K562 (cell line): Measurements from ENCODE around the gene SEMA3C. TPM values are rescaled to one million over a fixed set of nuclear protein-coding genes. Genes with fewer than 3 reads are reported as not detected.

Experiments
- ATAC-seq: fragments of 200-7000 bp; cut with Tn5 transposase; 3 replicates; pipeline ENCODE4 v1.9.1; 2020; ENCODE audit warnings: moderate library complexity
- BruUV-seq: library from RNA; stranded (reverse); fragments of 400-500 nt; replicated peaks from 2 replicates; lab custom pipeline; 2021; lab: Mats Ljungman, UMichigan
- CTCF ChIA-PET: fragments of 300-600 bp; formaldehyde crosslinking; extraction: SDS; loops from one replicate; lab custom pipeline; 2021; ENCODE audit warnings: low intra/inter-chr PET ratio; lab: Yijun Ruan, JAX
- POLR2A ChIA-PET: fragments of 300-600, 350-650 bp; sonication (Branson Sonifier 250); formaldehyde crosslinking; extraction: SDS; loops from one replicate; lab custom pipeline; 2021; ENCODE audit warnings: antibody characterized with exemption, inconsistent platforms; lab: Yijun Ruan, JAX
- DNase-seq, 4 experiments: peaks; one replicate each; pipeline versions ENCODE4 v3.0.0 to v3.0.0-alpha.2; 2011 to 2018; ENCODE audit warnings: low spot score in 3 of 4, mixed read lengths in 3 of 4; ENCODE audit errors: extremely low read depth in 1 of 4
- FAIRE-seq: peaks from 2 replicates; lab custom pipeline; 2011; peaks lifted over from hg19 to GRCh38; lab: Jason Lieb, UNC
- H2AFZ ChIP-seq: 2 replicates; pipeline ENCODE4 v1.6.0; 2011; ENCODE audit warnings: low read depth, low read length, control low read depth, inconsistent platforms
- H3K27ac ChIP-seq: fragments of 200-600 bp; 3 replicates; pipeline ENCODE4 v1.8.0; 2011; ENCODE audit warnings: low read depth, mild to moderate bottlenecking, control low read depth, inconsistent platforms, low read length, moderate library complexity, mixed read lengths; ENCODE audit errors: extremely low read depth
- H3K27me3 ChIP-seq, 2 experiments: fragments of 300-600 bp in 1 of 2; 2 replicates in 1 of 2; 3 replicates in 1 of 2; pipeline versions ENCODE4 v1.6.0 to v1.8.0; 2011; ENCODE audit warnings: inconsistent platforms in 2 of 2, low read length in 2 of 2, mild to moderate bottlenecking in 1 of 2, mixed read lengths in 1 of 2, moderate library complexity in 1 of 2; ENCODE audit not compliant: control insufficient read depth in 2 of 2, insufficient read depth in 2 of 2
- H3K36me3 ChIP-seq: fragments of 300-600 bp; 3 replicates; pipeline ENCODE4 v1.8.0; 2011; ENCODE audit warnings: mild to moderate bottlenecking, low read length, inconsistent platforms; ENCODE audit not compliant: control insufficient read depth, insufficient read depth
- H3K4me1 ChIP-seq, 2 experiments: fragments of 200-600 bp in 1 of 2; replicated peaks in 1 of 2; 2 replicates in 1 of 2; 3 replicates in 1 of 2; pipeline versions ENCODE4 v1.5.1 to v1.8.0; 2011; ENCODE audit warnings: inconsistent platforms in 2 of 2, low read length in 2 of 2, mild to moderate bottlenecking in 1 of 2, mixed read lengths in 1 of 2, moderate library complexity in 1 of 2; ENCODE audit not compliant: control insufficient read depth in 2 of 2, insufficient read depth in 2 of 2
- H3K4me2 ChIP-seq: 2 replicates; pipeline ENCODE4 v1.6.1; 2011; ENCODE audit warnings: low read length, control low read depth, inconsistent platforms, mixed read lengths; ENCODE audit not compliant: insufficient read depth
- H3K4me3 ChIP-seq: fragments of 200-600 bp; sonication (generic), shearing (Covaris generic); 2 replicates; pipeline ENCODE4 v1.5.1; 2016; ENCODE audit warnings: control low read depth, inconsistent platforms
- H3K79me2 ChIP-seq: fragments of 200-600 bp; 3 replicates; pipeline ENCODE4 v1.8.0; 2011; ENCODE audit warnings: low read length, inconsistent platforms; ENCODE audit not compliant: control insufficient read depth, insufficient read depth
- H3K9ac ChIP-seq, 2 experiments: 2 replicates each; pipeline versions ENCODE4 v1.6.0 to v1.6.1; 2011; ENCODE audit warnings: low read depth in 2 of 2, low read length in 2 of 2, control low read depth in 1 of 2, inconsistent platforms in 1 of 2, mild to moderate bottlenecking in 1 of 2, mixed read lengths in 1 of 2; ENCODE audit not compliant: insufficient read depth in 1 of 2
- H3K9me1 ChIP-seq: one replicate; pipeline ENCODE4 v1.6.0; 2011; ENCODE audit warnings: inconsistent platforms, mild to moderate bottlenecking, low read length, moderate library complexity; ENCODE audit not compliant: control insufficient read depth, insufficient read depth
- H3K9me3 ChIP-seq: replicated peaks from 2 replicates; pipeline ENCODE4 v1.5.1; 2011; ENCODE audit warnings: low read depth, low read length, inconsistent platforms; ENCODE audit not compliant: control insufficient read depth, insufficient read depth
- H4K20me1 ChIP-seq: replicated peaks from 2 replicates; pipeline ENCODE4 v1.6.1; 2011; ENCODE audit warnings: low read length, inconsistent platforms, mixed read lengths; ENCODE audit not compliant: control insufficient read depth, insufficient read depth
- CREB5 ChIP-seq: fragments of 250-450 bp; sonication (Bioruptor Pico); IDR thresholded peaks from 2 replicates; pipeline ENCODE4 v1.5.0; 2020; ENCODE audit warnings: mild to moderate bottlenecking
- DLX4 ChIP-seq: fragments of 250-450 bp; sonication (Bioruptor Pico); IDR thresholded peaks from 2 replicates; pipeline ENCODE4 v1.6.1; 2021; ENCODE audit warnings: mild to moderate bottlenecking
- E2F3 ChIP-seq: fragments of 250-450 bp; sonication (Bioruptor Pico); IDR thresholded peaks from 2 replicates; pipeline ENCODE4 v1.4.0; 2020; ENCODE audit warnings: mild to moderate bottlenecking
- GATA2 ChIP-seq: sonication (generic); formaldehyde crosslinking; IDR thresholded peaks from 2 replicates; pipeline ENCODE4 v1.4.0; 2020; ENCODE audit warnings: mild to moderate bottlenecking, missing genetic modification reagents
- MEIS2 ChIP-seq: fragments of 450-650 bp; IDR thresholded peaks from 2 replicates; pipeline ENCODE4 v1.6.1; 2014; ENCODE audit warnings: mild to moderate bottlenecking; ENCODE audit not compliant: partially characterized antibody
- MITF ChIP-seq: IDR thresholded peaks from 2 replicates; pipeline ENCODE4 v1.6.1; 2014; ENCODE audit warnings: antibody characterized with exemption
- NR2C2 ChIP-seq, 2 experiments: fragments of 200-800 bp in 1 of 2; sonication (Bioruptor generic) in 1 of 2; sonication (generic) in 1 of 2; formaldehyde crosslinking in 1 of 2; IDR thresholded peaks; 2 replicates each; pipeline versions ENCODE4 v1.6.1 to v1.8.0; 2016 to 2022; ENCODE audit warnings: mild to moderate bottlenecking in 1 of 2, missing compliant biosample characterization in 1 of 2, missing genetic modification characterization in 1 of 2, missing genetic modification reagents in 1 of 2
- RBM39 ChIP-seq: fragments of 200-400 bp; formaldehyde crosslinking; optimal IDR thresholded peaks from 2 replicates; pipeline ENCODE3; 2018; ENCODE audit warnings: low read depth, low read length
- TEAD4 ChIP-seq, 2 experiments: sonication (generic) in 1 of 2; formaldehyde crosslinking in 1 of 2; IDR thresholded peaks; 2 replicates each; pipeline versions ENCODE4 v1.6.1 to v1.8.0; 2012 to 2022; ENCODE audit warnings: borderline replicate concordance in 1 of 2, inconsistent platforms in 1 of 2, low read length in 1 of 2, mild to moderate bottlenecking in 1 of 2, missing genetic modification reagents in 1 of 2
- ZNF24 ChIP-seq: fragments of 450-650 bp; IDR thresholded peaks from 2 replicates; pipeline ENCODE4 v1.6.1; 2016
- WGBS: fragments of 100-300 bp; shearing (Covaris generic); methylation state at CpG from one replicate; pipeline ENCODE4 v1.1.6; 2016; ENCODE audit warnings: low coverage, mixed read lengths; ENCODE audit not compliant: insufficient coverage; ENCODE audit errors: missing lambda C conversion rate; 5-methylcytosine and 5-hydroxymethylcytosine counted together
- in situ Hi-C: fragments of 300-500 bp; cut with MboI; formaldehyde crosslinking; loops from 4 replicates; pipeline ENCODE4 v1.15.0; 2018; ENCODE audit warnings: inconsistent platforms, mixed read lengths
- intact Hi-C: fragments of 100-400 bp; cut with micrococcal nuclease; formaldehyde crosslinking; loops from 2 replicates; pipeline ENCODE4 v1.14.2; 2022
- polyA plus RNA-seq, 8 experiments: library from polyadenylated mRNA; depleted of rRNA in 4 of 8; stranded (reverse) in 5 of 8; unstranded in 3 of 8; fragments of >200 nt; fragmentation: Nextera tagmentation in 2 of 8; fragmentation: Illumina TruSeq in 1 of 8; extraction: Ambion mirVana in 2 of 8; extraction: Trizol in 1 of 8; gene quantifications; 2 replicates each; pipeline versions ENCODE4 v1.2.1 to v1.2.3, GENCODE V29; 2011 to 2014; ENCODE audit warnings: inconsistent platforms in 1 of 8, missing spikeins in 1 of 8
- total RNA-seq, 7 experiments: library from RNA; depleted of rRNA in 6 of 7; stranded (reverse); fragments of >200 nt in 6 of 7; fragmentation: Illumina TruSeq in 2 of 7; extraction: Trizol in 2 of 7; gene quantifications; 2 replicates each; pipeline versions ENCODE4 v1.2.1 to v1.2.3, GENCODE V29; 2011 to 2021; ENCODE audit warnings: low replicate concordance in 1 of 7

The SEMA3C gene
- total and polyA plus RNA-seq, 9 of the 15 experiments (the other 6 are each of a cell fraction or from before 2014, with no cell fraction given): 0.04 to 0.36 (median 0.12) TPM; not detected in 3

- TF ChIP-seq NR2C2 (CRISPR knock-in tag; IDR thresholded peaks at IDR 0.05): no peak
- no peak for TF ChIP-seq NR2C2 (tag; IDR thresholded peaks at IDR 0.05)
- no peak for TF ChIP-seq GATA2 (CRISPR knock-in tag)
- peak; percentile 34; the same call in 1 of the 2 replicates for TF ChIP-seq TEAD4 (IDR thresholded peaks at IDR 0.05; ENCODE audit: low read length)
- TF ChIP-seq TEAD4 (CRISPR knock-in tag; IDR thresholded peaks at IDR 0.05; ENCODE audit: borderline replicate concordance): no peak
- no peak for TF ChIP-seq MITF
- no peak for TF ChIP-seq E2F3 (CRISPR knock-in tag)
- no peak for TF ChIP-seq CREB5 (CRISPR knock-in tag)
- TF ChIP-seq, all 486 proteins: peak for 4
Observed at GRCh38 chr7:80876894-80877414, 41.9 kb downstream of the SEMA3C start (continued).

GRCh38 chr7:80875537-80876120 is 43.2 kb downstream of the SEMA3C start:
- Histone ChIP-seq H2AFZ (no peak overlapping the region), H3K4me2 (no peak overlapping the region), H3K79me2 (no peaks in the 10 kb centered on the region), H3K27ac (no peak overlapping the region), H3K4me3 (no peak overlapping the region), H4K20me1 (no peaks in the 10 kb centered on the region), H3K36me3 (no peaks in the 10 kb centered on the region), H3K9me1 (no peaks in the 10 kb centered on the region), H3K4me1 (no peaks in the 10 kb centered on the region), H3K27me3 (no peaks in the 10 kb centered on the region), H3K9me3 (no peaks in the 10 kb centered on the region), H3K9ac (no peak overlapping the region)
- intact Hi-C loops (no loop called here), in situ Hi-C loops (no loop called here)
- 4% methylated on average over 9 of the region's 9 CpGs for WGBS
- no peak for DNase-seq
- TF ChIP-seq RBM39 (no peak), DLX4 (CRISPR knock-in tag) (no peak), ZNF24 (no peak), MEIS2 (no peak)
- ATAC-seq: no peak
- BruUV-seq: no TSS peak
- no peak for FAIRE-seq
- CTCF ChIA-PET: no interaction called here
- POLR2A ChIA-PET: no interaction called here
